DOHH2 (cell line): Measurements from ENCODE around the gene PTPRQ.

ENCODE experiments used
- H3F3A ChIP-seq: fragments of 200-600 bp; sonication (generic), shearing (Covaris generic); 2 replicates; pipeline ENCODE4 v1.6.0; 2016; ENCODE audit warnings: antibody characterized with exemption, mild to moderate bottlenecking; ENCODE audit not compliant: control insufficient read depth, insufficient read depth
- H3K27ac ChIP-seq: fragments of 200-600 bp; sonication (generic); 2 replicates; pipeline ENCODE4 v1.5.1; 2014; ENCODE audit warnings: low read depth, mild to moderate bottlenecking, low read length, moderate library complexity
- H3K27me3 ChIP-seq: fragments of 200-600 bp; sonication (generic); 2 replicates; pipeline ENCODE4 v1.6.1; 2014; ENCODE audit warnings: mild to moderate bottlenecking, low read length, mixed read lengths; ENCODE audit not compliant: control insufficient read depth
- H3K36me3 ChIP-seq: fragments of 200-600 bp; sonication (generic); 2 replicates; pipeline ENCODE4 v1.6.1; 2014; ENCODE audit warnings: mild to moderate bottlenecking, low read length, moderate library complexity, mixed read lengths; ENCODE audit not compliant: control insufficient read depth
- H3K4me1 ChIP-seq: fragments of 200-600 bp; sonication (generic); 2 replicates; pipeline ENCODE4 v1.6.1; 2014; ENCODE audit warnings: mild to moderate bottlenecking, low read length, mixed read lengths; ENCODE audit not compliant: control insufficient read depth
- H3K4me2 ChIP-seq: fragments of 200-600 bp; sonication (generic); 2 replicates; pipeline ENCODE4 v1.6.0; 2014; ENCODE audit warnings: mild to moderate bottlenecking, low read length, moderate library complexity
- H3K4me3 ChIP-seq: fragments of 200-600 bp; sonication (generic); 2 replicates; pipeline ENCODE4 v1.5.1; 2014; ENCODE audit warnings: mild to moderate bottlenecking, low read length, mixed read lengths
- H3K79me2 ChIP-seq: fragments of 200-600 bp; sonication (generic); 2 replicates; pipeline ENCODE4 v1.6.1; 2014; ENCODE audit warnings: mild to moderate bottlenecking, low read length, mixed read lengths; ENCODE audit not compliant: control insufficient read depth
- H3K9me2 ChIP-seq: fragments of 200-600 bp; sonication (generic); replicated peaks from 2 replicates; pipeline ENCODE4 v1.6.1; 2014; ENCODE audit warnings: mild to moderate bottlenecking, low read length, mixed read lengths; ENCODE audit not compliant: control insufficient read depth
- H3K9me3 ChIP-seq: fragments of 200-600 bp; sonication (generic); 2 replicates; pipeline ENCODE4 v1.6.1; 2014; ENCODE audit warnings: antibody characterized with exemption, low read length, mixed read lengths; ENCODE audit not compliant: control insufficient read depth, insufficient read depth
- H4K20me1 ChIP-seq: fragments of 200-600 bp; sonication (generic); 2 replicates; pipeline ENCODE4 v1.6.0; 2014; ENCODE audit warnings: low read depth, mild to moderate bottlenecking, antibody characterized with exemption, low read length, moderate library complexity; ENCODE audit not compliant: control insufficient read depth, insufficient read depth
- EZH2phosphoT487 ChIP-seq: fragments of 200-600 bp; sonication (generic); IDR thresholded peaks from 2 replicates; pipeline ENCODE4 v1.6.1; 2017; ENCODE audit warnings: borderline replicate concordance, mild to moderate bottlenecking, antibody characterized with exemption, low read length, moderate library complexity, mixed read lengths
- TF ChIP-seq, protein P1 (sequence below): fragments of 200-600 bp; sonication (generic); IDR thresholded peaks from one replicate; pipeline ENCODE4 v1.5.1; 2014; ENCODE audit warnings: antibody characterized with exemption, mild to moderate bottlenecking, low read depth, low read length; ENCODE audit not compliant: poor library complexity, severe bottlenecking

The PTPRQ gene

DNA sequence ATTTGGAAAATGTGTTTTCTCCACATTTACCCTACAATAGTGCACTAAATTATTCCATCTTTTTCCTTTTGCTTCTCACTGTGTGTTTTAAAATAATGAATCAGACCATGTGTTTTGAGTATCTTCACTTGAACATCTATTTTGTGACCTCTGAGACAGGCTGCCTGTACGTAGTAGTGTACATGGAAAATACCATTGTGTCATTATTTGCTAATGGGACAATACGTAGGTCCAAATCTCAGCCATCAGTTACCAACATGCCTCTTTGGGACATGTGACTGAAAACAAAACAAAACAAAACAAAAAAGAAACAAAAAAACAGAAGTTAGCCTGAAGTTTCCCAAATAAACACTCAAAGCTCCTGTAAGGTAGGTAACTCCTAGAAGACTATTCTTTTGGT lies 256.3 kb downstream of the PTPRQ start:
- no peak overlapping the region for H3K4me2 ChIP-seq
- no peak overlapping the region for H3K4me3 ChIP-seq
- H3K79me2 ChIP-seq, result no peaks in the 10 kb centered on the region
- H3K36me3 ChIP-seq, result no peaks in the 10 kb centered on the region
- no peaks in the 10 kb centered on the region for H3F3A ChIP-seq
- no peaks in the 10 kb centered on the region for H3K4me1 ChIP-seq
- H3K9me2 ChIP-seq, result no peaks in the 10 kb centered on the region
- H3K27me3 ChIP-seq, result no peaks in the 10 kb centered on the region
- no peaks in the 10 kb centered on the region for H3K9me3 ChIP-seq
- H4K20me1 ChIP-seq, result no peaks in the 10 kb centered on the region
- no peak overlapping the region for H3K27ac ChIP-seq
- TF ChIP-seq EZH2phosphoT487, result no peak
- TF ChIP-seq, protein P1, sequence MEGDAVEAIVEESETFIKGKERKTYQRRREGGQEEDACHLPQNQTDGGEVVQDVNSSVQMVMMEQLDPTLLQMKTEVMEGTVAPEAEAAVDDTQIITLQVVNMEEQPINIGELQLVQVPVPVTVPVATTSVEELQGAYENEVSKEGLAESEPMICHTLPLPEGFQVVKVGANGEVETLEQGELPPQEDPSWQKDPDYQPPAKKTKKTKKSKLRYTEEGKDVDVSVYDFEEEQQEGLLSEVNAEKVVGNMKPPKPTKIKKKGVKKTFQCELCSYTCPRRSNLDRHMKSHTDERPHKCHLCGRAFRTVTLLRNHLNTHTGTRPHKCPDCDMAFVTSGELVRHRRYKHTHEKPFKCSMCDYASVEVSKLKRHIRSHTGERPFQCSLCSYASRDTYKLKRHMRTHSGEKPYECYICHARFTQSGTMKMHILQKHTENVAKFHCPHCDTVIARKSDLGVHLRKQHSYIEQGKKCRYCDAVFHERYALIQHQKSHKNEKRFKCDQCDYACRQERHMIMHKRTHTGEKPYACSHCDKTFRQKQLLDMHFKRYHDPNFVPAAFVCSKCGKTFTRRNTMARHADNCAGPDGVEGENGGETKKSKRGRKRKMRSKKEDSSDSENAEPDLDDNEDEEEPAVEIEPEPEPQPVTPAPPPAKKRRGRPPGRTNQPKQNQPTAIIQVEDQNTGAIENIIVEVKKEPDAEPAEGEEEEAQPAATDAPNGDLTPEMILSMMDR, result no peak

DNA sequence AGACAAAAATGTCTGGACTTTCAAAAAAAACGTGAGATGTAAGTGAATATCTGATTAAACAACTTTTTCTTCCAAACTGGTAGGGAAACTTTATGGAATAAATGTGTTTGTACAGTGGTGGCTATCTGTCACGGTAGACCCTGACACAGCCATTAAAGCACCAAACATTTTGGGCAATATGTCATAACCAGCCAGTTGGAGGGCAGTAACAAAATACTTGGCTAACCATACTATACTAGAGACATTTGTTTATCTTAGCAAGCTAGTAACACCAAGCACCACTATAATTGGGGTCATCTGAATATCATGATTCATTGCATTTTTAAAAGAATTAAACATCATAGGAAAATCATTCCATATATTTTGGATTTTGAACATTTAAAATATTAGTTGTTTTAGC lies 257.4 kb downstream of the PTPRQ start:
- TF ChIP-seq, protein P1, result no peak
- no peak for TF ChIP-seq EZH2phosphoT487
- Histone ChIP-seq H3K36me3 (no peaks in the 10 kb centered on the region), H3F3A (no peaks in the 10 kb centered on the region), H3K9me2 (no peaks in the 10 kb centered on the region), H4K20me1 (no peaks in the 10 kb centered on the region), H3K9me3 (no peaks in the 10 kb centered on the region), H3K4me3 (no peak overlapping the region), H3K79me2 (no peaks in the 10 kb centered on the region), H3K4me1 (no peaks in the 10 kb centered on the region), H3K27me3 (no peaks in the 10 kb centered on the region), H3K27ac (no peak overlapping the region), H3K4me2 (no peak overlapping the region)

DNA sequence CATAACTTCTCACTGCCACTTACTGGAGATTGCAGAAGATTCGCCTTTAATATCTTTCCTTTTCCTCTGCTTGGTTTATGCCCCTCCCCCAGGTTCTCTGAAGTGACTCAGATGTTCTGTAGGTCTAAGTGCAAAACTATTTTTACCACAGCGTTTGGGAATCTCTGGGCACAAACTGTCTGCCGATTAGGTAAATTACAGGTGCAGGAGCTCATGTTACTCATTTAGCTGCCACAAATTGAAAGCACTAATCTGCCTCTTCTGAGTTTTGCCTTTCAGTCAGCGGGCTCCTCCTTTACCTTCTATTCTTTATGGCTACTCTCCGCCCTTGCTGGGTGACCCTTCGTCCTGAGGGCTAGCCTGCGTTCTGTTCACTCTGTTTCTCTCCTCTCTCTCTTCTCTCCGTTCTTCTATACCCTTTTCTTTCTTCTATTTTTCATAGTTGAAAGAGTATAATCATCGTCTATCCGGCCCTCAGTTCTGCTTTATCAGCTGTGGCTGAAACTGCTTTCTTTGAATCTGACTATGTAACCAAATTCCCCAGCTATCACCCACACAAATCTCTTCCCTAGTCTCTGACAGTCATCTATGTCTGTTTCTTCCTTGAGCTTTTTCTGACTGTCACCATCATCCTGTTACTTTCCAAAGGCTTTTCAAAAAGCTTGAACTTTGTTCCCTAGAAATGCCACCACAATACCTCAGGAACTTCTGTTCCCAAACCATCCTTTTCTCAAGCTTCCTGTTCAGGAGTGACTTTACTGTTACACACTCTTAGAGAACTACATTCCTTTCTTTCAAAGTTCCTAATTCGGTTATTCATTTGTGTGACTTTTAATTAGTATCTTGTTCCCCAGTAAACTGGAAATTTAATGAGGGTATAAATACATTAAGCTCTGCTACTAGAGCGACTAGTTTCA lies 259.1 kb downstream of the PTPRQ start:
- Histone ChIP-seq H4K20me1 (no peaks in the 10 kb centered on the region), H3K9me2 (no peaks in the 10 kb centered on the region), H3K9me3 (no peaks in the 10 kb centered on the region; the same call in 1 of the 2 replicates), H3K4me3 (no peak overlapping the region), H3F3A (no peaks in the 10 kb centered on the region), H3K36me3 (no peaks in the 10 kb centered on the region), H3K4me2 (no peak overlapping the region), H3K4me1 (no peaks in the 10 kb centered on the region), H3K27me3 (no peaks in the 10 kb centered on the region), H3K27ac (no peak overlapping the region), H3K79me2 (no peaks in the 10 kb centered on the region)
- TF ChIP-seq, protein P1, result no peak
- no peak for TF ChIP-seq EZH2phosphoT487
